Stomach smooth muscle (tissue), 2 donors: ENCODE measurements around the gene SLC36A3.

Experiments used
- H3K27ac ChIP-seq: one replicate; pipeline ENCODE4 v1.7.0; 2013; ENCODE audit warnings: mild to moderate bottlenecking, low read length, inconsistent platforms
- H3K27me3 ChIP-seq, 2 donors: one replicate each; pipeline ENCODE4 v1.7.0; 2013; ENCODE audit warnings: low read length in 2 of 2; ENCODE audit not compliant: insufficient read depth in 2 of 2, control insufficient read depth in 1 of 2
- H3K36me3 ChIP-seq, 2 donors: one replicate each; pipeline ENCODE4 v1.7.0; 2013; ENCODE audit warnings: low read length in 2 of 2; ENCODE audit not compliant: control insufficient read depth in 2 of 2, insufficient read depth in 2 of 2
- H3K4me1 ChIP-seq: one replicate; pipeline ENCODE4 v1.7.0; 2013; ENCODE audit warnings: low read length; ENCODE audit not compliant: control insufficient read depth, insufficient read depth
- H3K4me3 ChIP-seq, 2 donors: one replicate each; pipeline ENCODE4 v1.7.0; 2013; ENCODE audit warnings: low read length in 2 of 2
- H3K9ac ChIP-seq, 2 donors: one replicate each; pipeline ENCODE4 v1.7.0; 2013; ENCODE audit warnings: low read length in 2 of 2, mild to moderate bottlenecking in 1 of 2
- H3K9me3 ChIP-seq, 2 donors: one replicate each; pipeline ENCODE4 v1.7.0; 2013; ENCODE audit warnings: low read length in 2 of 2; ENCODE audit not compliant: control insufficient read depth in 2 of 2
- donor health status: healthy.
- donor health status: Pancreatic carcinoma.

The SLC36A3 gene

DNA sequence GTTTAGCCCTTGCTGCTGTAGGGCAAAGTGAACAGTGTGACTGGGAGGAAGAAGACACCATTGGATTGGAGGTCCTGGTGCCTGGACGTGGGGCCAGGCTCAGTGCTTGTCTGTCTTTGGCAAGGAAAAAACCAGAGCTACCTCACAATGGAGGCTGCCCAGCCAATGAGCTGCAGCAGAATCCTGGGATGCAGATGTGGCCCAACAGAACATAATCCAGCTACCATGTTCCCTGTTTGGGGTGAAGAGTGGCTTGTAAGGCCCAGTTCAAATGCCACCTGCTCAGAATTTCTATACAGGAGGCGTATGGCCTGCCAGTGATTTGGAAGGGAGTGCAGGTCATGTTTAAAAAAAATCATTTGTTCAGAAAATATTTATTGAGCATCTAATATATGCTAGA lies at the start of gene SLC36A3:
Gene SLC36A3, minus strand, starts transcription at position 101 of the 400 bp plus-strand sequence. CDS start 412 bp downstream, outside the sequence.
- H3K27me3 ChIP-seq, result peaks cover 0 to 2% of the 10 kb centered on the region in 2 donors
- no peaks in the 10 kb centered on the region for H3K4me1 ChIP-seq
- H3K9ac ChIP-seq, result no peak within 1 kb of the TSS
- no peak within 1 kb of the TSS for H3K27ac ChIP-seq
- no peaks in the 10 kb centered on the region for H3K9me3 ChIP-seq
- H3K4me3 ChIP-seq, result no peak within 1 kb of the TSS
- H3K36me3 ChIP-seq, result no peaks in the 10 kb centered on the region

DNA sequence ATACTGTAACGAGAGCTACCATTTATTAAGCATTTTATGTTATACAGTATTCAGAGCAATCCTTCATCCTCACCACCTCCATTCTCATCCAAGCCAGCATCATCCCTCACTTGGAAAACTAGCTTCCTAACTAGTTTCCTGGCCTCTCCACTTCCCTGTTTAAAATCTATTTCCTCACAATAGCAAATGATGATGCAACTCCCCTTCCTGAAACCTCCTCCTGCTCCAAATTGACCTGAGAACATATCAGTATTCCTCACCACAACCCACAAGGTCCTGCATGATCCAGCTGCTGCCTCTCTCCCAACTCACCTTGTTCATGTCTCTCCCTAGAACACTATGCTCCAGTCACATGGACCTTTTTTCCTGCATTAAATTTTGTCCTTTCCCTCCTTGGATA lies 48.1 kb upstream of the SLC36A3 start:
- H3K27ac ChIP-seq, result no peak overlapping the region
- no peaks in the 10 kb centered on the region for H3K4me1 ChIP-seq
- H3K9ac ChIP-seq, result no peak overlapping the region
- no peaks in the 10 kb centered on the region for H3K9me3 ChIP-seq
- no peaks in the 10 kb centered on the region for H3K36me3 ChIP-seq
- H3K4me3 ChIP-seq, result no peak overlapping the region
- peaks cover 0 to 3% of the 10 kb centered on the region in 2 donors for H3K27me3 ChIP-seq

DNA sequence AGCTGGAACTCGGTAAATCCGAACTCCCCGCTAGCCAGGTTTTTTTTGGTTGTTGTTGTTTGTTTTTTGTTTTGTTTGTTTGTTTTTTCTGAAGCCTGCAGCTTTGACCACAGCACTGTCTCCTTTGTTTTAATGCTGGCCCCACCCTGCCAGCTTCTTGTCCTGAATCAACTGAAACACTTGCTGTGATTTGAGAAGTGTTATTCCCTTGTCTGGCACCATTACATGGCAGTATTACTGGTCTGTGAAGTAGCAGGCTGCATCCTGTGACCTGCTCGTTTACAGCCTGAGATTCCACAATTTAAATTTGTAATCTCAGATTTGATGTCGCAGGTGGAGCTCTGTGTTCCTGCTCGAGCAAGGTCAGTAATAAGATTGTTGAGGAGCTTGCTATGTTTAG lies 45.2 kb upstream of the SLC36A3 start:
- peaks cover 0 to 3% of the 10 kb centered on the region in 2 donors for H3K27me3 ChIP-seq
- no peak overlapping the region for H3K27ac ChIP-seq
- H3K36me3 ChIP-seq, result no peaks in the 10 kb centered on the region
- H3K4me1 ChIP-seq, result peaks cover 5% of the 10 kb centered on the region
- H3K4me3 ChIP-seq, result no peak overlapping the region
- H3K9me3 ChIP-seq, result no peaks in the 10 kb centered on the region
- no peak overlapping the region for H3K9ac ChIP-seq

DNA sequence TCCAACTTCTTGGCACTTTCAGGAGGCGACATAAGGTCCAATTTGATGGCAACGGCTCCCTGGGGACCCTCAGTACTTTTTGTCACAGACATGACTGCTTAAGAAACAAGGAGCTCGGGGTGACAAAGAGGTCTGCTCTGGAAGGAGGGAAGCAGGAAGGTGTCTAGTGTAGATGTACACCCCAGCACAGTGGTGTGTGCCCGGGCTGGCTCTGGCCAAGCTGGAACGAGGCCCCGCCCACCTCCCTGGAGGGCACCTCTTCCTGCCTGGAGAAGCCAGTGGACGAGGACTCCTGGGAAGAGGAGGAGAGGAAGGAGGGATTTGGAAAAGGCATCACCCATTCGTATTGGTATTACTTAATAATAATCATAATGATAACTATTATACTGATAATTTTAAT lies 43.8 kb upstream of the SLC36A3 start, which contains the start of gene SLC36A2:
Gene SLC36A2, minus strand, starts transcription at position 191 of the 400 bp plus-strand sequence. Its CDS starts 99 bp downstream, at position 92.
- H3K4me1 ChIP-seq, result peaks cover 5% of the 10 kb centered on the region
- no peak within 1 kb of the TSS for H3K27ac ChIP-seq
- peaks cover 0 to 3% of the 10 kb centered on the region in 2 donors for H3K27me3 ChIP-seq
- H3K36me3 ChIP-seq, result no peaks in the 10 kb centered on the region
- no peaks in the 10 kb centered on the region for H3K9me3 ChIP-seq
- no peak within 1 kb of the TSS for H3K9ac ChIP-seq
- no peak within 1 kb of the TSS for H3K4me3 ChIP-seq

DNA sequence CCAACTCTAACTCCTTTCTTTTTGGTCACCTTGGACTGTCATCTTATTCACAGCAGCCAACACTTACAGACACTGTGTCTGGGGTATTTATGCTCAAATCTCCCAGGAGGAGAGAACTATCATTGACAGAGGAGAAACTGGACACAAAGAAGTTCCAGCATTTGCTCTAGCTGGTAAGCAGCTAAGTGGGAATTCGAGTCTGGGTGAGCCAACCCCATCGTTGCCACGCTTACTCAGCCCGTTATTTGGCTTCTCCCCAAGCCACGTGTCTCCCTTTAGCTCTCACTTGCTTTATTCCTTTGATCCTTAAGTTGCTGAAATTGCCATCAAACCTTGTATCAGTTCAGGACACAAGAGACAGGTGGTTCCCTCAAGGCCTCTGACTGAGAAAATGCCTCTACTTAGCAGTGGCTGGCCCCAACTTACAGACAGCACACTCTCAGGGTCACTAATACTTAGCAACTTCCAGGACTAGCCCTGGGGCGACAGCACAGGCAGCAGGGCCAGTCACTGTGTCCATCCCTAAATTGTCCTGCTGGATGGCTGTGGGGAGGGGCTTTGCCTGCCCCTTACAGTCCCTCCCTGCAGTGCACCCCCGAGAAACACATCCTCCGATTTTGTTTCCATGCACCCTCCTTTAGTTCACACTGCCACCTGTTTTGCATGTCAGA lies 42.4 kb upstream of the SLC36A3 start:
- H3K27ac ChIP-seq, result no peak overlapping the region
- H3K9ac ChIP-seq, result no peak overlapping the region
- H3K9me3 ChIP-seq, result no peaks in the 10 kb centered on the region
- peaks cover 0 to 3% of the 10 kb centered on the region in 2 donors for H3K27me3 ChIP-seq
- peaks cover 5% of the 10 kb centered on the region for H3K4me1 ChIP-seq
- no peaks in the 10 kb centered on the region for H3K36me3 ChIP-seq
- no peak overlapping the region for H3K4me3 ChIP-seq

DNA sequence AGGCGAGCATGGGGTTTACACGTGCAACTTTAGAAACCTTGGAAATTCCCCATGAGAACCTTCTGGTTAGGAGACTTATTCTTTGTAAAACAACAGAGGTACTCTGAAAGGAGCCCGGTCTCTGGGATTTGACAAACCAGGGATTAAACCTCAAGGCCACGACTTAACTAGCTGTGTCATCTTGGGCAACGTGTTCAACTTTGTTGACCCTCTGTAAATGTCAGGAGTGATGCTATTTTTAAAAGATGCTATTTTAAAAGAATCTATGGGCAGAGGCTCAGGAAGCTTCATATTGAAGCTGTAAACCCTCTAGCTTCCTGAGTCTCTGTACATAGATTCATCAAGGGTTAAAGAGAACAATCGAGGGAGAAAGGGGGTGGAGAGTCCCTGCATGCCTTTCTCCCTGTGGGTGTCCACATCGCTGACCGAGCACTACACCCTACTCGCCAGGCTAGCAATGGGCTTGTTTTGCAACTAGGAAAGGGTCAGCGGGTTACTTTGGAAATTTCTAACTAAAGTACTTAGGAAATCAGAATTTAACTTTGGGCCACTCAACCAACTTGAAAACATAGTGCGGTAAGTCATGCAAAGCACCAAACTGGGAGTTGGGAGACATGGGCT lies 41.7 kb upstream of the SLC36A3 start:
- no peaks in the 10 kb centered on the region for H3K36me3 ChIP-seq

DNA sequence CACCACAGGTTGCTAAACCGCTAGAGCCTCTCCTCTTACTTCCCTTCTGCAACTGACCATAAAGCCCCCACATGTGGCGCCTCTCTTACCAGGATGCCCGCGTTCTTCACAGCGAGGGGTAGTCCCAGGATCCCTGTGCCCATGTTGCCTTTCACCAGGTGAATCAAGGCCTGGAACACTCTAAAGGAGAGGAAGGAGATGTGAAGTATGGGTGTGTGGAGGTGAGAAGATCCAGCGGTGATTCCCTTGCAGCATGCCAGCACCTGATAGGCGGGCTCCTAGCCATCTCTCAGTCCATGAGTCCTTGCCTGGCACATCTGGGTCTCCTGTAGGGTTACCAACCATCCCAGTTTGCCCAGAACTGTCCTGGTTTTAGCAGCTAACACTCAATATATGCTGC lies 40.5 kb upstream of the SLC36A3 start:
- Histone ChIP-seq H3K4me3 (no peak overlapping the region), H3K9me3 (no peaks in the 10 kb centered on the region), H3K27ac (no peak overlapping the region), H3K4me1 (peaks cover 5% of the 10 kb centered on the region), H3K36me3 (no peaks in the 10 kb centered on the region), H3K27me3 (no peaks in the 10 kb centered on the region), H3K9ac (no peak overlapping the region)

More for the DNA sequence above, 41.7 kb upstream of the SLC36A3 start:
- H3K27ac ChIP-seq, result no peak overlapping the region
- no peak overlapping the region for H3K4me3 ChIP-seq
- peaks cover 0 to 3% of the 10 kb centered on the region in 2 donors for H3K27me3 ChIP-seq
- H3K4me1 ChIP-seq, result peaks cover 5% of the 10 kb centered on the region
- H3K9me3 ChIP-seq, result no peaks in the 10 kb centered on the region
- no peak overlapping the region for H3K9ac ChIP-seq

DNA sequence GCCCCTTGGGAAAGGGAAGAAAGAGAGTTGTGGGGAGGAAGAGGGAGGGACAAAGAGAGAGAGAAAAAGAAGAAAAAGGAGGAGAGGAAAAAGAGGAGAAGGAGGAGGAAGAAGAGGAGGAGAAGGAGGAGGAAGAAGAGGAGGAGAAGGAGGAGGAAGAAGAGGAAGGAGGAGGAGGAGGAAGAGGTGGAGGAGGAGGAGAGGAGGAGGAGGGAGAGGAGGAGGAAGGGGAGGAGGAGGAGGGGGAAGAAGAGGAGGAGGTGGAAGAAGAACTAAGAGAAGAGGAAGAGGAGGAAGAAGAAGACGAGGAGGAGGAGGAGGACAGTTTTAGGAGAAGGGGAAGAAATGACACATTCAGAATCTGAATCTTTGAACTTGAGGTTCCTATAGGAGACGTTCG lies 36.4 kb upstream of the SLC36A3 start:
- Histone ChIP-seq H3K27me3 (no peaks in the 10 kb centered on the region), H3K9me3 (no peaks in the 10 kb centered on the region), H3K9ac (no peak overlapping the region), H3K27ac (no peak overlapping the region), H3K4me3 (no peak overlapping the region), H3K36me3 (no peaks in the 10 kb centered on the region), H3K4me1 (no peaks in the 10 kb centered on the region)

DNA sequence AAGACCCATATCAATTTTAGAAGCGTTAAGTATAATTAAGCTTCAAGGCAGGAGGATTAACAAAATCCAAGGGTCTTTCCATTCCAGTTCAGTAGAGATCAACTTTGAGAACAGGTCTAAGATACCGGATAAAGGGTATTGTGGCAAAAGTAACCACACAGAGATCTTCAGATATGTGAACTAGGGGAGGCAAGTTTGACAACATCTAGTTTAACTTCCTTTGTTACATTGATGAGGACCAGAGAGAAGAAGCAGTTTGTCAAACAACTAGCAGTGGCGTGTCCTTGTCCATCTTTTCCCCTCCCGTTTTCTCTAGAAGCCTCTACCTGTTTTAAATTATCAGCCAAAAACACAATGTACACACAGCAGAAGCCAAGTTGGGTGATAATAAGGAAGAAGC lies 35.2 kb upstream of the SLC36A3 start:
- Histone ChIP-seq H3K4me1 (no peaks in the 10 kb centered on the region), H3K9me3 (no peaks in the 10 kb centered on the region), H3K36me3 (no peaks in the 10 kb centered on the region), H3K27ac (no peak overlapping the region), H3K27me3 (no peaks in the 10 kb centered on the region), H3K4me3 (no peak overlapping the region), H3K9ac (no peak overlapping the region)

DNA sequence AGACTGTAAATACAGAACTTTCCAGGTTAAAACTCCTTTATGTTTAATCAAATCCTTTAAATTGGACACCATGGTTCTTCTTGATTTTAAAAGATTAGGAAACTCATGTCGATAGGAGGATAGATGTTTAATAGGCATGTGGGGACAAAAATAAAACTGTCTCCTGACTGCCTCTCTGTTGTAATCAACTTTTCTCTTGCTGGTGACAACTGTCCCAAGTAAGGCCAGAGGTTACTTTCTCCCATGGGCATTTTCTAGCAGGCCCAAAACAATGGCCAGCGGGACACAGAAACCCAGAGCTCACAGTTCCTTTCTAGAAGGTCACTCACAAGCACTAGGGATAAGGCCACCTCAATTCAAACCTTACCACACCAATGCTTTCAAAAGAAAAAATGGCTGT lies 29.3 kb upstream of the SLC36A3 start:
- Histone ChIP-seq H3K36me3 (no peaks in the 10 kb centered on the region), H3K27ac (no peak overlapping the region), H3K4me3 (no peak overlapping the region)

DNA sequence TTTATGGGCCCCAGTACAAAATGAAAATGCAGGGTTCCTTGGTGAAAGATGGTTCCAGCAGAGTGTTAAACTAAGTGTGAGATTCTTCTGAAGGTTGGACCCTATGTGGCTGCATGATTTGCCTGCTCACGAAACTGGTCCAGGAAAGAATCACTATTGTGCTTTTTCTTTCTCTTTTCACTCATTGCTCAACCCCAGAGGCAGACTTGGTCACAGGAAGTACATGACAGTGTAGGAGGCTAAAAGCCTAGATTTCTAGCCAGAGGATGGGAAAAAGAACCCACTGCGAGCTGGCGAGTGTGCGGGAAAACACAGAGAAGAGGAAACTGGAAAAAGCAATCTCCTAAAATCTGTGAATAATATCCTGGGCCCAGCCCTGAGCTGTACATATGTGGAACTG lies 25.2 kb upstream of the SLC36A3 start:
- Histone ChIP-seq H3K9me3 (no peaks in the 10 kb centered on the region), H3K27ac (no peak overlapping the region), H3K4me3 (no peak overlapping the region), H3K36me3 (no peaks in the 10 kb centered on the region), H3K4me1 (no peaks in the 10 kb centered on the region), H3K9ac (no peak overlapping the region), H3K27me3 (no peaks in the 10 kb centered on the region)

More for the DNA sequence above, 29.3 kb upstream of the SLC36A3 start:
- H3K4me1 ChIP-seq, result no peaks in the 10 kb centered on the region
- no peaks in the 10 kb centered on the region for H3K9me3 ChIP-seq
- H3K9ac ChIP-seq, result no peak overlapping the region
- H3K27me3 ChIP-seq, result no peaks in the 10 kb centered on the region
